DMS 273 (cell line): ENCODE data around the gene CTXND1.

Experiments used
- DNase-seq: peaks from one replicate; lab custom pipeline; 2025; ENCODE audit not compliant: unreplicated experiment; lab: John Stamatoyannopoulos, UW

Gene CTXND1

GRCh38 chr15:80259942-80260510 lies 8.0 kb upstream of the CTXND1 start:
- DNase-seq, result no peak

GRCh38 chr15:80251428-80252120 lies 439 bp downstream of the CTXND1 start:
- DNase-seq, result peak; percentile 34

- no peak for DNase-seq
Measured at GRCh38 chr15:80250614-80251427, 1.2 kb downstream of the CTXND1 start.

- DNase-seq, result no peak
Measured at GRCh38 chr15:80249973-80250372, 2.0 kb downstream of the CTXND1 start.

- no peak for DNase-seq
Measured at GRCh38 chr15:80247320-80247719, 4.7 kb downstream of the CTXND1 start.

GRCh38 chr15:80246425-80246894 lies 5.6 kb downstream of the CTXND1 start:
- no peak for DNase-seq

GRCh38 chr15:80242802-80243201 lies 9.2 kb downstream of the CTXND1 start:
- DNase-seq, result no peak

GRCh38 chr15:80242132-80242769 lies 9.8 kb downstream of the CTXND1 start:
- peak; percentile 56 for DNase-seq

GRCh38 chr15:80241508-80241907 lies 10.5 kb downstream of the CTXND1 start:
- DNase-seq, result no peak

GRCh38 chr15:80240276-80240675 lies 11.7 kb downstream of the CTXND1 start:
- DNase-seq, result no peak

GRCh38 chr15:80234883-80235282 lies 17.1 kb downstream of the CTXND1 start:
- DNase-seq, result peak; percentile 33

- DNase-seq, result no peak
Measured at GRCh38 chr15:80233581-80233980, 18.4 kb downstream of the CTXND1 start.

GRCh38 chr15:80231371-80231770 lies 20.6 kb downstream of the CTXND1 start:
- DNase-seq, result no peak

- no peak for DNase-seq
Measured at GRCh38 chr15:80228959-80229610, 22.9 kb downstream of the CTXND1 start.

GRCh38 chr15:80219955-80220354 lies 32.1 kb downstream of the CTXND1 start:
- DNase-seq, result no peak

GRCh38 chr15:80217327-80217900 lies 34.6 kb downstream of the CTXND1 start:
- no peak for DNase-seq

GRCh38 chr15:80216911-80217310 lies 35.1 kb downstream of the CTXND1 start:
- no peak for DNase-seq

GRCh38 chr15:80216141-80216540 lies 35.9 kb downstream of the CTXND1 start:
- DNase-seq, result peak; percentile 35

- DNase-seq, result no peak
Measured at GRCh38 chr15:80214910-80215309, 37.1 kb downstream of the CTXND1 start.

- no peak for DNase-seq
Measured at GRCh38 chr15:80211976-80212375, 40.0 kb downstream of the CTXND1 start.
